Upper lobe of left lung (tissue), 4 donors: ENCODE data around the gene RAI1.

ENCODE experiments used
- POLR2A ChIP-seq, 4 donors: fragments of 450-650 bp; IDR thresholded peaks; one replicate each; pipeline ENCODE4 v1.5.1; 2016 to 2017; ENCODE audit warnings: antibody characterized with exemption in 4 of 4, mild to moderate bottlenecking in 2 of 4
- POLR2AphosphoS5 ChIP-seq, 2 donors: sonication (generic); formaldehyde crosslinking; IDR thresholded peaks; one replicate each; pipeline ENCODE4 v1.5.1; 2017; ENCODE audit warnings: antibody characterized with exemption in 2 of 2
- TF ChIP-seq, protein P1 (sequence below), 6 experiments: fragments of 450-650 bp in 4 of 6; fragments of 200-600 bp in 2 of 6; sonication (generic) in 2 of 6; IDR thresholded peaks; one replicate each; pipeline ENCODE4 v1.5.1; 2016 to 2019; ENCODE audit warnings: antibody characterized with exemption in 6 of 6

DNA sequence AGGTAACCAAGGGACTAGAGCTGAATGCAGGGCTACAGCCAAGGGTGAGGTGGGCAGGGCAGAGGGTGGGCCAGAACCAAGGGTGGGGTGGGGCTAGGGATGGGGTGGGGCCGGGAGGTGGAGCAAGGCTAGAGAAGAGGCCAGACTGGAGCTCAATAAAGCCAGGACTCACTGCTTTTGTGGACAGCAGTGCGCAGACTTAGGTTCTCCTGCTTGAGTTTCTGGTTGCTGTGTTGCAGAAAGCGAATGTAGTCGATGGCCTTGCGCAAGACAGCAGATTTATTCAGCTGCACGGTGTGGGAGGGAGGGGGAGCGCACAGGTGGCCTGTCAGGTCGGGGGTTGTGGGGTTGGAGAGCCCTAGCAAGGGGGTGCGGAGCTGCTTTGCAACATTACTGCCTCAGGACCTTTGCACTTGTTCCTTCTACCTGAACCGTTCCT lies 136.8 kb downstream of the RAI1 start:
- TF ChIP-seq POLR2A (IDR thresholded peaks at IDR 0.05), result peak in 1 of 4 donors; percentile 6
- TF ChIP-seq, protein P1, sequence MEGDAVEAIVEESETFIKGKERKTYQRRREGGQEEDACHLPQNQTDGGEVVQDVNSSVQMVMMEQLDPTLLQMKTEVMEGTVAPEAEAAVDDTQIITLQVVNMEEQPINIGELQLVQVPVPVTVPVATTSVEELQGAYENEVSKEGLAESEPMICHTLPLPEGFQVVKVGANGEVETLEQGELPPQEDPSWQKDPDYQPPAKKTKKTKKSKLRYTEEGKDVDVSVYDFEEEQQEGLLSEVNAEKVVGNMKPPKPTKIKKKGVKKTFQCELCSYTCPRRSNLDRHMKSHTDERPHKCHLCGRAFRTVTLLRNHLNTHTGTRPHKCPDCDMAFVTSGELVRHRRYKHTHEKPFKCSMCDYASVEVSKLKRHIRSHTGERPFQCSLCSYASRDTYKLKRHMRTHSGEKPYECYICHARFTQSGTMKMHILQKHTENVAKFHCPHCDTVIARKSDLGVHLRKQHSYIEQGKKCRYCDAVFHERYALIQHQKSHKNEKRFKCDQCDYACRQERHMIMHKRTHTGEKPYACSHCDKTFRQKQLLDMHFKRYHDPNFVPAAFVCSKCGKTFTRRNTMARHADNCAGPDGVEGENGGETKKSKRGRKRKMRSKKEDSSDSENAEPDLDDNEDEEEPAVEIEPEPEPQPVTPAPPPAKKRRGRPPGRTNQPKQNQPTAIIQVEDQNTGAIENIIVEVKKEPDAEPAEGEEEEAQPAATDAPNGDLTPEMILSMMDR (IDR thresholded peaks at IDR 0.05), result no peak
- TF ChIP-seq POLR2AphosphoS5 (IDR thresholded peaks at IDR 0.05), result no peak
